ENCODE measurements around the gene PPP3R1. TPM values are rescaled to one million over a fixed set of nuclear protein-coding genes. Genes with fewer than 3 reads are reported as not detected.
A peak's percentile ranks its signal among the peaks of the same experiment; 100 is the strongest.

The PPP3R1 gene
- total and polyA plus RNA-seq, 2 donors from 2014 or later: 18.3 to 50.8 TPM

DNA sequence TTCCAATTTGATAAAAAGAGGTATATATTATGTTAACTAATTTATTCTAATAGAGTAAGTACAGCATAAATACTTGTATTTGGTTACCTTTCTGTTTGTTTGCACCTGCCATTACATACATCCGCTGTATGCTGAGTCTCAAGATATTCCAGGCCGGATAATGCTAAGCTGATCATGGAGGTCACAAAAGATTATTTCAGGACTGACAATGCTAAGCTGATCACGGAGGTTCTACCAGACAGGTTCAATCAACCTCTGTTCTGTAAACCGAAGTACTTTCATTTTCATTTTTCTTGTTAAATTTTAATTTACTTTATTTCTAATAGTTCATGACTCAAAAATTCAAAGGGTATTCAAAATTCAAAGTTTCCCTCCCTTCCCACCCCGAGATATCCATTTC lies 63.5 kb downstream of the PPP3R1 start:
- FAIRE-seq (no peak), DNase-seq (no peak)
- intact Hi-C loops (cut with DNase I): no loop called here
- H3K9ac ChIP-seq (ENCODE audit: low read length in 3 of 3): no peak overlapping the region
- peaks cover 0 to 4% (median 0%) of the 10 kb centered on the region in 3 donors for H3K36me3 ChIP-seq (ENCODE audit: control insufficient read depth in 2 of 3, insufficient read depth in 3 of 3, low read length in 3 of 3)
- H3K27me3 ChIP-seq (ENCODE audit: control insufficient read depth, insufficient read depth, low read length): no peaks in the 10 kb centered on the region
- TF ChIP-seq, protein P1, sequence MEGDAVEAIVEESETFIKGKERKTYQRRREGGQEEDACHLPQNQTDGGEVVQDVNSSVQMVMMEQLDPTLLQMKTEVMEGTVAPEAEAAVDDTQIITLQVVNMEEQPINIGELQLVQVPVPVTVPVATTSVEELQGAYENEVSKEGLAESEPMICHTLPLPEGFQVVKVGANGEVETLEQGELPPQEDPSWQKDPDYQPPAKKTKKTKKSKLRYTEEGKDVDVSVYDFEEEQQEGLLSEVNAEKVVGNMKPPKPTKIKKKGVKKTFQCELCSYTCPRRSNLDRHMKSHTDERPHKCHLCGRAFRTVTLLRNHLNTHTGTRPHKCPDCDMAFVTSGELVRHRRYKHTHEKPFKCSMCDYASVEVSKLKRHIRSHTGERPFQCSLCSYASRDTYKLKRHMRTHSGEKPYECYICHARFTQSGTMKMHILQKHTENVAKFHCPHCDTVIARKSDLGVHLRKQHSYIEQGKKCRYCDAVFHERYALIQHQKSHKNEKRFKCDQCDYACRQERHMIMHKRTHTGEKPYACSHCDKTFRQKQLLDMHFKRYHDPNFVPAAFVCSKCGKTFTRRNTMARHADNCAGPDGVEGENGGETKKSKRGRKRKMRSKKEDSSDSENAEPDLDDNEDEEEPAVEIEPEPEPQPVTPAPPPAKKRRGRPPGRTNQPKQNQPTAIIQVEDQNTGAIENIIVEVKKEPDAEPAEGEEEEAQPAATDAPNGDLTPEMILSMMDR (IDR thresholded peaks at IDR 0.05; ENCODE audit: borderline replicate concordance, extremely low read depth, insufficient read depth): no peak
- H3K4me3 ChIP-seq (ENCODE audit: low read length in 3 of 3): no peak overlapping the region
- peaks cover 0 to 4% (median 0%) of the 10 kb centered on the region in 3 donors for H3K4me1 ChIP-seq (ENCODE audit: control insufficient read depth in 2 of 3, insufficient read depth in 2 of 3, low read depth in 1 of 3, low read length in 3 of 3)
- no peaks in the 10 kb centered on the region for H3K9me3 ChIP-seq (ENCODE audit: control insufficient read depth in 2 of 3, insufficient read depth in 1 of 3, low read length in 3 of 3)
- no peak overlapping the region for H3K27ac ChIP-seq (ENCODE audit: low read depth in 2 of 2, low read length in 2 of 2)

GRCh38 chr2:68187329-68187728 lies 65.0 kb downstream of the PPP3R1 start:
- TF ChIP-seq, protein P1 (IDR thresholded peaks at IDR 0.05; ENCODE audit: borderline replicate concordance, extremely low read depth, insufficient read depth): no peak
- no peak for FAIRE-seq

DNA sequence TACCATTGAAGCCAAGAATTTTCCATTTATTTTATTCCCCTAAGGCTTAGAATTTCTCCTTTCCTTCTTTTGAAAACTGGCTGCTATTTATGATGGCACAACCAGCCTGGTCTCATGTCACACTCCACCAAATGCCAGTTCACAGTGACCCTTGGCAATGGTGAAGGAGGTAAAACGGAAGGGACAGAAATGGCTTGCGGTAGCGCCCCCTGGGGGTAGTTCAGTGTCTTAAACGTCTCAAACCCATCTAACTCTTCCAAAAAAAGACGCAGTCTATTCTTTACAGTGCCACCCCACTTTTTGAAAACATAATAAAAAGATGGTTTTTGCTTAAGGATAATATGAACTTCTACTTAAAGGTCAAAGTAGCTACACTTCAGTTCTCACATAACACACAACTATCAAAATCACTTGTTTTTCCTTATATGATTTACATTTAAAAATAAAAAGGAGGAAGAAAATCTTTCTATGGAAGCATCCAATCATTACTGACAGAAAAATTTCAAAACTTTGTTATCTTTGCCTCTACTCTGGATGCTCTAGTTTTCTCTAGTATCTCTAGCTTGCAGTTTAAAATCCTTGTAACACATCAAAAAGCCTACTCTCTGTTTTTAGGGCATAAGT lies 66.7 kb downstream of the PPP3R1 start:
- Histone ChIP-seq H3K9me3 (ENCODE audit: control insufficient read depth in 2 of 3, insufficient read depth in 1 of 3, low read length in 3 of 3) (no peaks in the 10 kb centered on the region), H3K27ac (ENCODE audit: low read depth in 2 of 2, low read length in 2 of 2) (no peak overlapping the region), H3K9ac (ENCODE audit: low read length in 3 of 3) (no peak overlapping the region), H3K27me3 (ENCODE audit: control insufficient read depth, insufficient read depth, low read length) (no peaks in the 10 kb centered on the region), H3K4me3 (ENCODE audit: low read length in 3 of 3) (no peak overlapping the region), H3K36me3 (ENCODE audit: control insufficient read depth in 2 of 3, insufficient read depth in 3 of 3, low read length in 3 of 3) (peaks cover 0 to 9% (median 0%) of the 10 kb centered on the region in 3 donors), H3K4me1 (ENCODE audit: control insufficient read depth in 2 of 3, insufficient read depth in 2 of 3, low read depth in 1 of 3, low read length in 3 of 3) (no peaks in the 10 kb centered on the region)
- DNase-seq: peak in 3 of 5 donors; percentile 14 to 50 (median 24)
- intact Hi-C loops (cut with DNase I): no loop called here
- TF ChIP-seq, protein P1 (IDR thresholded peaks at IDR 0.05; ENCODE audit: borderline replicate concordance, extremely low read depth, insufficient read depth): peak; percentile 26
- no peak for FAIRE-seq

More at GRCh38 chr2:68187329-68187728, 65.0 kb downstream of the PPP3R1 start:
- Histone ChIP-seq H3K9ac (ENCODE audit: low read length in 3 of 3) (no peak overlapping the region), H3K4me1 (ENCODE audit: control insufficient read depth in 2 of 3, insufficient read depth in 2 of 3, low read depth in 1 of 3, low read length in 3 of 3) (peaks cover 0 to 4% (median 0%) of the 10 kb centered on the region in 3 donors), H3K27me3 (ENCODE audit: control insufficient read depth, insufficient read depth, low read length) (no peaks in the 10 kb centered on the region), H3K9me3 (ENCODE audit: control insufficient read depth in 2 of 3, insufficient read depth in 1 of 3, low read length in 3 of 3) (no peaks in the 10 kb centered on the region), H3K36me3 (ENCODE audit: control insufficient read depth in 2 of 3, insufficient read depth in 3 of 3, low read length in 3 of 3) (peaks cover 0 to 6% (median 0%) of the 10 kb centered on the region in 3 donors), H3K4me3 (ENCODE audit: low read length in 3 of 3) (no peak overlapping the region), H3K27ac (ENCODE audit: low read depth in 2 of 2, low read length in 2 of 2) (no peak overlapping the region)
- intact Hi-C loops (cut with DNase I): no loop called here
- no peak for DNase-seq
